ENCODE data around the gene HSPA4. TPM values are rescaled to one million over a fixed set of nuclear protein-coding genes. Genes with fewer than 3 reads are reported as not detected.

The HSPA4 gene
- polyA plus RNA-seq, 1 donor from 2014 or later = 75.9 TPM

GRCh38 chr5:133063965-133064364, 12.2 kb downstream of the HSPA4 start:
- H3K79me2 ChIP-seq (replicated peaks; ENCODE audit: insufficient read depth, low read length) = peaks cover 38% of the 10 kb centered on the region
- TF ChIP-seq POLR2AphosphoS5 (IDR thresholded peaks at IDR 0.05) = no peak
- no peak for TF ChIP-seq RAD21 (conservative IDR thresholded peaks at IDR 0.05)
- TF ChIP-seq, protein P1, sequence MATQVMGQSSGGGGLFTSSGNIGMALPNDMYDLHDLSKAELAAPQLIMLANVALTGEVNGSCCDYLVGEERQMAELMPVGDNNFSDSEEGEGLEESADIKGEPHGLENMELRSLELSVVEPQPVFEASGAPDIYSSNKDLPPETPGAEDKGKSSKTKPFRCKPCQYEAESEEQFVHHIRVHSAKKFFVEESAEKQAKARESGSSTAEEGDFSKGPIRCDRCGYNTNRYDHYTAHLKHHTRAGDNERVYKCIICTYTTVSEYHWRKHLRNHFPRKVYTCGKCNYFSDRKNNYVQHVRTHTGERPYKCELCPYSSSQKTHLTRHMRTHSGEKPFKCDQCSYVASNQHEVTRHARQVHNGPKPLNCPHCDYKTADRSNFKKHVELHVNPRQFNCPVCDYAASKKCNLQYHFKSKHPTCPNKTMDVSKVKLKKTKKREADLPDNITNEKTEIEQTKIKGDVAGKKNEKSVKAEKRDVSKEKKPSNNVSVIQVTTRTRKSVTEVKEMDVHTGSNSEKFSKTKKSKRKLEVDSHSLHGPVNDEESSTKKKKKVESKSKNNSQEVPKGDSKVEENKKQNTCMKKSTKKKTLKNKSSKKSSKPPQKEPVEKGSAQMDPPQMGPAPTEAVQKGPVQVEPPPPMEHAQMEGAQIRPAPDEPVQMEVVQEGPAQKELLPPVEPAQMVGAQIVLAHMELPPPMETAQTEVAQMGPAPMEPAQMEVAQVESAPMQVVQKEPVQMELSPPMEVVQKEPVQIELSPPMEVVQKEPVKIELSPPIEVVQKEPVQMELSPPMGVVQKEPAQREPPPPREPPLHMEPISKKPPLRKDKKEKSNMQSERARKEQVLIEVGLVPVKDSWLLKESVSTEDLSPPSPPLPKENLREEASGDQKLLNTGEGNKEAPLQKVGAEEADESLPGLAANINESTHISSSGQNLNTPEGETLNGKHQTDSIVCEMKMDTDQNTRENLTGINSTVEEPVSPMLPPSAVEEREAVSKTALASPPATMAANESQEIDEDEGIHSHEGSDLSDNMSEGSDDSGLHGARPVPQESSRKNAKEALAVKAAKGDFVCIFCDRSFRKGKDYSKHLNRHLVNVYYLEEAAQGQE (IDR thresholded peaks at IDR 0.05; ENCODE audit: borderline replicate concordance) = no peak
- no peak for TF ChIP-seq TAF1 (IDR thresholded peaks at IDR 0.05; ENCODE audit: low read depth)
- no peak for TF ChIP-seq SMC3 (conservative IDR thresholded peaks at IDR 0.05; ENCODE audit: poor library complexity)
- no peak for TF ChIP-seq MXI1 (conservative IDR thresholded peaks at IDR 0.05; ENCODE audit: poor library complexity, severe bottlenecking)
- no peak for TF ChIP-seq EP300 (conservative IDR thresholded peaks at IDR 0.05; ENCODE audit: poor library complexity, severe bottlenecking)
- TF ChIP-seq, protein P2, sequence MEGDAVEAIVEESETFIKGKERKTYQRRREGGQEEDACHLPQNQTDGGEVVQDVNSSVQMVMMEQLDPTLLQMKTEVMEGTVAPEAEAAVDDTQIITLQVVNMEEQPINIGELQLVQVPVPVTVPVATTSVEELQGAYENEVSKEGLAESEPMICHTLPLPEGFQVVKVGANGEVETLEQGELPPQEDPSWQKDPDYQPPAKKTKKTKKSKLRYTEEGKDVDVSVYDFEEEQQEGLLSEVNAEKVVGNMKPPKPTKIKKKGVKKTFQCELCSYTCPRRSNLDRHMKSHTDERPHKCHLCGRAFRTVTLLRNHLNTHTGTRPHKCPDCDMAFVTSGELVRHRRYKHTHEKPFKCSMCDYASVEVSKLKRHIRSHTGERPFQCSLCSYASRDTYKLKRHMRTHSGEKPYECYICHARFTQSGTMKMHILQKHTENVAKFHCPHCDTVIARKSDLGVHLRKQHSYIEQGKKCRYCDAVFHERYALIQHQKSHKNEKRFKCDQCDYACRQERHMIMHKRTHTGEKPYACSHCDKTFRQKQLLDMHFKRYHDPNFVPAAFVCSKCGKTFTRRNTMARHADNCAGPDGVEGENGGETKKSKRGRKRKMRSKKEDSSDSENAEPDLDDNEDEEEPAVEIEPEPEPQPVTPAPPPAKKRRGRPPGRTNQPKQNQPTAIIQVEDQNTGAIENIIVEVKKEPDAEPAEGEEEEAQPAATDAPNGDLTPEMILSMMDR (IDR thresholded peaks at IDR 0.05; ENCODE audit: poor library complexity, severe bottlenecking) = no peak
- no peak for TF ChIP-seq EZH2 (IDR thresholded peaks at IDR 0.05; ENCODE audit: borderline replicate concordance, insufficient read depth, low read length, poor library complexity, severe bottlenecking)
- no peaks in the 10 kb centered on the region for H3F3A ChIP-seq (ENCODE audit: insufficient read depth, low read length, poor library complexity, severe bottlenecking)
- H3K36me3 ChIP-seq (ENCODE audit: insufficient read depth, low read length) = no peaks in the 10 kb centered on the region
- H3K9me3 ChIP-seq (ENCODE audit: low read length) = no peaks in the 10 kb centered on the region
- no peak overlapping the region for H2AFZ ChIP-seq (ENCODE audit: low read depth, low read length)
- no peak overlapping the region for H3K27ac ChIP-seq (ENCODE audit: low read length)
- no peak overlapping the region for H3K4me2 ChIP-seq (ENCODE audit: low read length)
- peaks cover 6% of the 10 kb centered on the region for H4K20me1 ChIP-seq (ENCODE audit: insufficient read depth)
- no peaks in the 10 kb centered on the region for H3K9me2 ChIP-seq (ENCODE audit: insufficient read depth, low read length)
- H3K27me3 ChIP-seq (ENCODE audit: insufficient read depth, low read depth, low read length) = no peaks in the 10 kb centered on the region
- H3K4me3 ChIP-seq (ENCODE audit: low read length) = no peak overlapping the region
- no peak overlapping the region for H3K9ac ChIP-seq (ENCODE audit: low read length)

DNA sequence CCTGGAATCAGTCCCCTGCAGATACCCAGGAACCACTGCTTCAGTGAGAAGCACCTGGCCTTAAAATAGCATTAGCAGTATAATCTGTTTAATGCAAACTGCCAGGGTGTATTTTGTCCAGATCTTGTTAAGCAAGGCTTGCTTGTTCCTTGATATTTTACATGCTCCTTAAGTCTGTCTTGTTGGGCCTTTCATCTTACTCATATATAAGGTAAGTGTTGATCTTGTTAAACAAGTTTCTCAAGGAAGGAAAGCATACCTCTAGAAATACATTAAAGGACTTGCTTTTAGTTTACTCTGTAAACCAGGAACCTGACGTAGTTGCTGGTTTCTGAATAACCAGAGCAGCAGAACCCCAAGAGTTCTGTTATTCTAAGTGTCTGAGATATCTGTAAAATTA, 13.7 kb downstream of the HSPA4 start:
- Histone ChIP-seq H3K9ac (ENCODE audit: low read length) (no peak overlapping the region), H3K27me3 (ENCODE audit: insufficient read depth, low read depth, low read length) (no peaks in the 10 kb centered on the region), H3K9me2 (ENCODE audit: insufficient read depth, low read length) (no peaks in the 10 kb centered on the region), H3F3A (ENCODE audit: insufficient read depth, low read length, poor library complexity, severe bottlenecking) (no peaks in the 10 kb centered on the region), H3K27ac (ENCODE audit: low read length) (no peak overlapping the region), H3K36me3 (ENCODE audit: insufficient read depth, low read length) (no peaks in the 10 kb centered on the region), H3K4me3 (ENCODE audit: low read length) (no peak overlapping the region), H3K4me2 (ENCODE audit: low read length) (no peak overlapping the region), H2AFZ (ENCODE audit: low read depth, low read length) (no peak overlapping the region), H3K79me2 (replicated peaks; ENCODE audit: insufficient read depth, low read length) (peaks cover 24% of the 10 kb centered on the region), H3K9me3 (ENCODE audit: low read length) (no peaks in the 10 kb centered on the region), H4K20me1 (ENCODE audit: insufficient read depth) (peaks cover 6% of the 10 kb centered on the region)
- TF ChIP-seq, protein P2 (IDR thresholded peaks at IDR 0.05; ENCODE audit: poor library complexity, severe bottlenecking) = no peak
- TF ChIP-seq SMC3 (conservative IDR thresholded peaks at IDR 0.05; ENCODE audit: poor library complexity) (no peak), POLR2AphosphoS5 (IDR thresholded peaks at IDR 0.05) (no peak), EP300 (conservative IDR thresholded peaks at IDR 0.05; ENCODE audit: poor library complexity, severe bottlenecking) (no peak), EZH2 (IDR thresholded peaks at IDR 0.05; ENCODE audit: borderline replicate concordance, insufficient read depth, low read length, poor library complexity, severe bottlenecking) (no peak), TAF1 (IDR thresholded peaks at IDR 0.05; ENCODE audit: low read depth) (no peak), MXI1 (conservative IDR thresholded peaks at IDR 0.05; ENCODE audit: poor library complexity, severe bottlenecking) (no peak), RAD21 (conservative IDR thresholded peaks at IDR 0.05) (no peak)
- TF ChIP-seq, protein P1 (IDR thresholded peaks at IDR 0.05; ENCODE audit: borderline replicate concordance) = no peak

Data from neural cell (in vitro differentiated cells).